CD4-positive, CD25-positive, alpha-beta regulatory T cell (primary cell): ENCODE results near the gene AKAP11. TPM values are rescaled to one million over a fixed set of nuclear protein-coding genes. Genes with fewer than 3 reads are reported as not detected.
A peak's percentile ranks its signal among the peaks of the same experiment; 100 is the strongest.

Experiments used
- ATAC-seq, 2 donors: fragments of 150-1000 bp; cut with Tn5 transposase; one replicate each; pipeline ENCODE4 v1.10.0; 2021; ENCODE audit warnings: low read depth in 2 of 2, moderate number of reproducible peaks in 2 of 2, moderate library complexity in 1 of 2
- DNase-seq, 3 donors: peaks; one replicate each; pipeline versions ENCODE4 v3.0.0 to v3.0.0-alpha.2; 2012 to 2022; ENCODE audit warnings: mixed read lengths in 1 of 3
- H3K27ac ChIP-seq: one replicate; pipeline ENCODE4 v1.7.0; 2013; ENCODE audit warnings: mild to moderate bottlenecking, low read length; ENCODE audit not compliant: insufficient read depth, poor library complexity, severe bottlenecking
- H3K27me3 ChIP-seq: one replicate; pipeline ENCODE4 v1.7.0; 2013; ENCODE audit warnings: low read length; ENCODE audit not compliant: control insufficient read depth, insufficient read depth
- H3K36me3 ChIP-seq: one replicate; pipeline ENCODE4 v1.7.0; 2013; ENCODE audit warnings: mild to moderate bottlenecking, low read length, moderate library complexity; ENCODE audit not compliant: control insufficient read depth, insufficient read depth
- H3K4me1 ChIP-seq: 2 replicates; pipeline ENCODE4 v1.7.0; 2013; ENCODE audit warnings: mild to moderate bottlenecking, low read length; ENCODE audit not compliant: insufficient read depth, control insufficient read depth, poor library complexity, severe bottlenecking
- H3K4me3 ChIP-seq: one replicate; pipeline ENCODE4 v1.7.0; 2013; ENCODE audit warnings: low read depth, mild to moderate bottlenecking, low read length, moderate library complexity
- H3K9me3 ChIP-seq, 2 experiments: 1 replicate in 1 of 2; 2 replicates in 1 of 2; pipeline ENCODE4 v1.7.0; 2013; ENCODE audit warnings: low read length in 2 of 2, mild to moderate bottlenecking in 1 of 2, moderate library complexity in 1 of 2; ENCODE audit not compliant: control insufficient read depth in 2 of 2
- H3K27ac Mint-ChIP-seq, 3 donors: one replicate each; pipeline ENCODE4 v1.8.0; 2020 to 2022; ENCODE audit warnings: mild to moderate bottlenecking in 3 of 3, mixed read lengths in 3 of 3, moderate library complexity in 2 of 3
- H3K27me3 Mint-ChIP-seq: one replicate; pipeline ENCODE4 v1.8.0; 2022; ENCODE audit warnings: mild to moderate bottlenecking, mixed read lengths
- H3K36me3 Mint-ChIP-seq: one replicate; pipeline ENCODE4 v1.8.0; 2020; ENCODE audit warnings: mixed read lengths
- H3K4me1 Mint-ChIP-seq, 4 donors: one replicate each; pipeline ENCODE4 v1.8.0; 2020 to 2022; ENCODE audit warnings: mixed read lengths in 4 of 4, mild to moderate bottlenecking in 1 of 4
- H3K4me3 Mint-ChIP-seq, 4 donors: one replicate each; pipeline ENCODE4 v1.8.0; 2020 to 2022; ENCODE audit warnings: mild to moderate bottlenecking in 4 of 4, mixed read lengths in 4 of 4, moderate library complexity in 3 of 4
- H3K9me3 Mint-ChIP-seq, 7 donors: one replicate each; pipeline ENCODE4 v1.8.0; 2020 to 2022; ENCODE audit warnings: mixed read lengths in 7 of 7, mild to moderate bottlenecking in 3 of 7, moderate library complexity in 2 of 7
- polyA plus RNA-seq, 4 donors: library from polyadenylated mRNA; unstranded; fragments of 300-500 nt; fragmentation: Illumina TruSeq; gene quantifications; one replicate each; pipeline ENCODE4 v1.2.3, GENCODE V29; 2021
- total RNA-seq: library from RNA; stranded (reverse); gene quantifications from one replicate; pipeline ENCODE4 v1.2.3, GENCODE V29; 2022

AKAP11 gene
- total and polyA plus RNA-seq, 5 donors from 2014 or later = 3.6 to 41.4 (median 5.1) TPM

GRCh38 chr13:42327725-42328124, 55.8 kb downstream of the AKAP11 start:
- Mint-ChIP-seq H3K36me3 (peaks cover 2% of the 10 kb centered on the region), H3K27ac (peak overlapping the region in 2 of 3 donors; percentile 66 to 75)
- no peak for ATAC-seq

DNA sequence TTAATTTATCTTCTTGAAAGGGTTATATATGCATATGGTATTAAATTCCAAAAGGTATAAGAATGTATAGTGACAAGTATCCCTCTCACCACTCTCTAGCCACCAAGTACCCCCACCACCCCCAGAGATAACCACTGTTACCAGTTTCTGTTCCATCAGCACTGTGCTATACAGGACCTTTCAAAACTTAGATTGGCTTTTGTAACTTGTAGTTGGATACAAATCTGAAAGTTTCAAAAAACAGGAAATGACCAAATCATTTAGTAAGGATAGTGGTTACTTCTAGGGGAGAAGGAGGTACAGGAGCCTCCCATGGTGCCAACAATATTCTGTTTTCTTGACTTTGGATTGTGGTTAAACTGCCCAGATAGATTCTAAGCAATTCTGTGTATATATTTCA, 56.7 kb downstream of the AKAP11 start:
- H3K27ac ChIP-seq = peak overlapping the region; percentile 65
- no peaks in the 10 kb centered on the region for H3K9me3 ChIP-seq
- no peaks in the 10 kb centered on the region for H3K27me3 ChIP-seq
- H3K4me1 Mint-ChIP-seq = peaks cover 17 to 33% (median 21%) of the 10 kb centered on the region in 4 donors
- H3K4me3 Mint-ChIP-seq = peak overlapping the region in 2 of 4 donors; percentile 29 to 52
- peak overlapping the region; percentile 55 for H3K4me3 ChIP-seq
- peaks cover 14% of the 10 kb centered on the region for H3K4me1 ChIP-seq
- peaks cover under 1% of the 10 kb centered on the region for H3K36me3 ChIP-seq
- peaks cover under 1% of the 10 kb centered on the region for H3K36me3 Mint-ChIP-seq
- ATAC-seq = no peak
- no peaks in the 10 kb centered on the region for H3K9me3 Mint-ChIP-seq
- peak overlapping the region; percentile 68 to 88 (median 72) for H3K27ac Mint-ChIP-seq
- H3K27me3 Mint-ChIP-seq = no peaks in the 10 kb centered on the region
- DNase-seq = peak in 2 of 3 donors; percentile 27 to 66

More at GRCh38 chr13:42327725-42328124, 55.8 kb downstream of the AKAP11 start:
- no peak overlapping the region for H3K4me3 ChIP-seq
- H3K9me3 ChIP-seq = no peaks in the 10 kb centered on the region
- peaks cover 14% of the 10 kb centered on the region for H3K4me1 ChIP-seq
- peaks cover 5% of the 10 kb centered on the region for H3K36me3 ChIP-seq
- no peak overlapping the region for H3K4me3 Mint-ChIP-seq
- peaks cover 17 to 33% (median 21%) of the 10 kb centered on the region in 4 donors for H3K4me1 Mint-ChIP-seq
- H3K27me3 ChIP-seq = no peaks in the 10 kb centered on the region
- DNase-seq = no peak
- no peaks in the 10 kb centered on the region for H3K9me3 Mint-ChIP-seq
- H3K27me3 Mint-ChIP-seq = no peaks in the 10 kb centered on the region
- H3K27ac ChIP-seq = no peak overlapping the region

GRCh38 chr13:42329239-42329638, 57.3 kb downstream of the AKAP11 start:
- H3K27ac ChIP-seq = peak overlapping the region; percentile 65
- no peaks in the 10 kb centered on the region for H3K9me3 ChIP-seq
- ATAC-seq (no peak), DNase-seq (peak in 1 of 3 donors; percentile 55)
- no peaks in the 10 kb centered on the region for H3K27me3 ChIP-seq
- no peaks in the 10 kb centered on the region for H3K36me3 ChIP-seq
- Mint-ChIP-seq H3K4me3 (peak overlapping the region in 1 of 4 donors; percentile 53), H3K9me3 (no peaks in the 10 kb centered on the region), H3K36me3 (no peaks in the 10 kb centered on the region), H3K4me1 (peaks cover 17 to 33% (median 23%) of the 10 kb centered on the region in 4 donors), H3K27me3 (no peaks in the 10 kb centered on the region), H3K27ac (peak overlapping the region; percentile 72 to 88 (median 86))
- H3K4me3 ChIP-seq = peak overlapping the region; percentile 55
- H3K4me1 ChIP-seq = peaks cover 14% of the 10 kb centered on the region

- no peaks in the 10 kb centered on the region for H3K36me3 ChIP-seq
- H3K36me3 Mint-ChIP-seq = no peaks in the 10 kb centered on the region
- ATAC-seq = no peak
- DNase-seq = no peak
- no peaks in the 10 kb centered on the region for H3K9me3 ChIP-seq
- H3K27ac ChIP-seq = no peak overlapping the region
- peak overlapping the region in 1 of 3 donors; percentile 88 for H3K27ac Mint-ChIP-seq
- no peaks in the 10 kb centered on the region for H3K9me3 Mint-ChIP-seq
- H3K4me1 Mint-ChIP-seq = peaks cover 17 to 32% (median 21%) of the 10 kb centered on the region in 4 donors
- no peak overlapping the region for H3K4me3 ChIP-seq
- no peaks in the 10 kb centered on the region for H3K27me3 Mint-ChIP-seq
- H3K4me1 ChIP-seq = peaks cover 14% of the 10 kb centered on the region
- H3K4me3 Mint-ChIP-seq = no peak overlapping the region
- no peaks in the 10 kb centered on the region for H3K27me3 ChIP-seq
These were observed 59.1 kb downstream of the AKAP11 start for GRCh38 chr13:42331009-42331408.

DNA sequence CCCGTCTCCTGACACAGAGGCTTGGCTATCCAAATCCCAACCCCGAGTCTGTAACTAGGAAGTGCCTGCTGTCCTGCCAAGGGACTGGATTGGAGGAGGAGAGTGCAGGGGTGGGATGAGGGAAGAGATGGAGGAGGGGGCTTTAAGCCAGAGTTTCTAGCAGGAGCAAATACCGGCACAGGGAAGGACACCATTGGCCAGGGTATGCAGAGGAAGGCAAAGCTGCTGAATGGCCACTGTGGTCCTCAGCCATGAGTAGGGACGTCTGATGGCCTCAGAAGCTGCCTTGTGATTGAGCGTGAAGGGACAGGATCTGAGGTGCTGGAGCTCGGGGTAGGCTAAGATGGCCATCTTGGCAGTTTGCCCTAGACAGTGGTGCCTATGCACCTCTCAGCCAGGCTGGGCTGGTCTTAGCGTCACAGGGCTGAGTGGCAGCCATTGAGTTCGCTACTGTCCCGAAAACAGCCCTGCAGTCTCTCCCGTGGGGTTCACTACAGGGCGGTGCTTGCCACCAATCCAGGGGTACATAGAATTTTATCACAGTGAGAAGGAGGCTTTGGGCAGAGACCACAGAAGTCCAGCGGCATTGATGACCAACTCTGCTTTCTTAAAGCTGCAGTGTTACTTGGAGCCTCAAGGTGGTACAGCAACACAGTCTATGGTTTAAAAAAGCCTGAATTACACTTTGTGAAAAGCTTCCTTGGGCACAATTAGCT, 61.8 kb downstream of the AKAP11 start:
- Mint-ChIP-seq H3K4me1 (peaks cover 12 to 27% (median 18%) of the 10 kb centered on the region in 4 donors), H3K4me3 (no peak overlapping the region), H3K9me3 (no peaks in the 10 kb centered on the region), H3K36me3 (no peaks in the 10 kb centered on the region), H3K27ac (peak overlapping the region in 1 of 3 donors; percentile 60), H3K27me3 (no peaks in the 10 kb centered on the region)
- peaks cover 10% of the 10 kb centered on the region for H3K4me1 ChIP-seq
- H3K27me3 ChIP-seq = no peaks in the 10 kb centered on the region
- peak; percentile 50 to 68 for ATAC-seq
- no peaks in the 10 kb centered on the region for H3K9me3 ChIP-seq
- H3K27ac ChIP-seq = no peak overlapping the region
- DNase-seq = peak in 2 of 3 donors; percentile 26 to 59
- H3K36me3 ChIP-seq = no peaks in the 10 kb centered on the region
- no peak overlapping the region for H3K4me3 ChIP-seq

GRCh38 chr13:42334329-42334706, 62.4 kb downstream of the AKAP11 start:
- Mint-ChIP-seq H3K4me3 (no peak overlapping the region), H3K9me3 (no peaks in the 10 kb centered on the region), H3K27me3 (no peaks in the 10 kb centered on the region), H3K4me1 (peaks cover 8 to 22% (median 12%) of the 10 kb centered on the region in 4 donors), H3K36me3 (no peaks in the 10 kb centered on the region), H3K27ac (peak overlapping the region in 2 of 3 donors; percentile 60 to 87)
- H3K9me3 ChIP-seq = no peaks in the 10 kb centered on the region
- H3K4me1 ChIP-seq = peaks cover 4% of the 10 kb centered on the region
- no peak overlapping the region for H3K27ac ChIP-seq
- H3K36me3 ChIP-seq = no peaks in the 10 kb centered on the region
- DNase-seq (no peak), ATAC-seq (no peak)
- H3K27me3 ChIP-seq = no peaks in the 10 kb centered on the region
- H3K4me3 ChIP-seq = no peak overlapping the region

GRCh38 chr13:42337808-42338600, 66.1 kb downstream of the AKAP11 start:
- Mint-ChIP-seq H3K9me3 (no peaks in the 10 kb centered on the region), H3K27ac (no peak overlapping the region), H3K4me3 (peak overlapping the region in 1 of 4 donors; percentile 35), H3K36me3 (no peaks in the 10 kb centered on the region), H3K27me3 (no peaks in the 10 kb centered on the region), H3K4me1 (peaks cover 0 to 8% (median 0%) of the 10 kb centered on the region in 4 donors)
- Histone ChIP-seq H3K4me3 (no peak overlapping the region), H3K36me3 (no peaks in the 10 kb centered on the region), H3K27ac (no peak overlapping the region), H3K9me3 (no peaks in the 10 kb centered on the region), H3K27me3 (no peaks in the 10 kb centered on the region), H3K4me1 (no peaks in the 10 kb centered on the region)
- ATAC-seq (no peak), DNase-seq (no peak)
